ENCODE results near the gene SLC13A1.

GRCh38 chr7:123198111-123198510 is 1.7 kb downstream of the SLC13A1 start:
- TF ChIP-seq CTCF (IDR thresholded peaks at IDR 0.05) (no peak), FOXP4 (CRISPR knock-in tag; IDR thresholded peaks at IDR 0.05) (no peak), MAX (CRISPR knock-in tag; IDR thresholded peaks at IDR 0.05) (no peak), NR1H2 (CRISPR knock-in tag; IDR thresholded peaks at IDR 0.05) (no peak), ZBTB21 (CRISPR knock-in tag; IDR thresholded peaks at IDR 0.05; ENCODE audit: borderline replicate concordance) (no peak), ATF3 (CRISPR knock-in tag; conservative IDR thresholded peaks at IDR 0.05) (no peak), FOXK1 (CRISPR knock-in tag; IDR thresholded peaks at IDR 0.05) (no peak), ARID4B (CRISPR knock-in tag; IDR thresholded peaks at IDR 0.05; ENCODE audit: borderline replicate concordance) (no peak), MXD4 (CRISPR knock-in tag; IDR thresholded peaks at IDR 0.05; ENCODE audit: borderline replicate concordance) (no peak), ZNF532 (CRISPR knock-in tag; IDR thresholded peaks at IDR 0.05; ENCODE audit: borderline replicate concordance) (no peak), TP53 (CRISPR knock-in tag; IDR thresholded peaks at IDR 0.05) (no peak), JUN (CRISPR knock-in tag; IDR thresholded peaks at IDR 0.05) (no peak), NR2C2 (CRISPR knock-in tag; IDR thresholded peaks at IDR 0.05) (no peak), CBFB (CRISPR knock-in tag; IDR thresholded peaks at IDR 0.05; ENCODE audit: low read depth) (no peak)
